Mesothelial cell of epicardium (in vitro differentiated cells): ENCODE results near the gene NEK8. TPM values are rescaled to one million over a fixed set of nuclear protein-coding genes. Genes with fewer than 3 reads are reported as not detected.
"Not testable (repeated sequence)": the region's sequence is repeated elsewhere in the genome, so short reads cannot be mapped to it uniquely, and the experiment has no call there.

Experiments used
- DNase-seq, 2 experiments: peaks; one replicate each; pipeline ENCODE4 v3.0.0; 2021; ENCODE audit warnings: low spot score in 2 of 2; ENCODE audit not compliant: unreplicated experiment in 2 of 2
- H3K27ac Mint-ChIP-seq: 2 replicates; pipeline ENCODE4 v1.8.0; 2021; ENCODE audit warnings: mixed read lengths
- H3K27me3 Mint-ChIP-seq: 2 replicates; pipeline ENCODE4 v1.8.0; 2021; ENCODE audit warnings: low read depth, mixed read lengths
- H3K36me3 Mint-ChIP-seq: 2 replicates; pipeline ENCODE4 v1.8.0; 2021; ENCODE audit warnings: mixed read lengths
- H3K4me1 Mint-ChIP-seq: 2 replicates; pipeline ENCODE4 v1.8.0; 2021; ENCODE audit warnings: mixed read lengths
- H3K4me3 Mint-ChIP-seq: 2 replicates; pipeline ENCODE4 v1.8.0; 2021; ENCODE audit warnings: mild to moderate bottlenecking, moderate library complexity, mixed read lengths
- H3K9me3 Mint-ChIP-seq: 2 replicates; pipeline ENCODE4 v1.8.0; 2021; ENCODE audit warnings: mixed read lengths
- total RNA-seq: library from RNA; stranded (reverse); gene quantifications from 3 replicates; pipeline ENCODE4 v1.2.1, GENCODE V29; 2021
- TF ChIP-seq, protein P1 (sequence below): fragments of 200-600 bp; sonication (generic); IDR thresholded peaks from one replicate; pipeline ENCODE4 v1.5.0; 2021; ENCODE audit warnings: antibody characterized with exemption; ENCODE audit not compliant: unreplicated experiment

NEK8 gene
- total RNA-seq, 1 donor from 2014 or later, result 7.6 TPM

- Mint-ChIP-seq H3K27ac (no peak overlapping the region), H3K36me3 (no peaks in the 10 kb centered on the region)
Measured at GRCh38 chr17:28733346-28733745, 4.8 kb downstream of the NEK8 start.

GRCh38 chr17:28734712-28735241 is 6.2 kb downstream of the NEK8 start:
- no peak overlapping the region for H3K27ac Mint-ChIP-seq
- no peak for DNase-seq
- H3K9me3 Mint-ChIP-seq, result no peaks in the 10 kb centered on the region
- H3K4me3 Mint-ChIP-seq, result no peak overlapping the region
- H3K4me1 Mint-ChIP-seq, result peaks cover 6% of the 10 kb centered on the region
- TF ChIP-seq, protein P1, sequence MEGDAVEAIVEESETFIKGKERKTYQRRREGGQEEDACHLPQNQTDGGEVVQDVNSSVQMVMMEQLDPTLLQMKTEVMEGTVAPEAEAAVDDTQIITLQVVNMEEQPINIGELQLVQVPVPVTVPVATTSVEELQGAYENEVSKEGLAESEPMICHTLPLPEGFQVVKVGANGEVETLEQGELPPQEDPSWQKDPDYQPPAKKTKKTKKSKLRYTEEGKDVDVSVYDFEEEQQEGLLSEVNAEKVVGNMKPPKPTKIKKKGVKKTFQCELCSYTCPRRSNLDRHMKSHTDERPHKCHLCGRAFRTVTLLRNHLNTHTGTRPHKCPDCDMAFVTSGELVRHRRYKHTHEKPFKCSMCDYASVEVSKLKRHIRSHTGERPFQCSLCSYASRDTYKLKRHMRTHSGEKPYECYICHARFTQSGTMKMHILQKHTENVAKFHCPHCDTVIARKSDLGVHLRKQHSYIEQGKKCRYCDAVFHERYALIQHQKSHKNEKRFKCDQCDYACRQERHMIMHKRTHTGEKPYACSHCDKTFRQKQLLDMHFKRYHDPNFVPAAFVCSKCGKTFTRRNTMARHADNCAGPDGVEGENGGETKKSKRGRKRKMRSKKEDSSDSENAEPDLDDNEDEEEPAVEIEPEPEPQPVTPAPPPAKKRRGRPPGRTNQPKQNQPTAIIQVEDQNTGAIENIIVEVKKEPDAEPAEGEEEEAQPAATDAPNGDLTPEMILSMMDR, result no peak
- H3K27me3 Mint-ChIP-seq, result no peaks in the 10 kb centered on the region
- no peaks in the 10 kb centered on the region for H3K36me3 Mint-ChIP-seq

More at GRCh38 chr17:28733346-28733745, 4.8 kb downstream of the NEK8 start:
- no peak for DNase-seq
- Mint-ChIP-seq H3K4me1 (peaks cover 3% of the 10 kb centered on the region), H3K27me3 (no peaks in the 10 kb centered on the region), H3K4me3 (no peak overlapping the region), H3K9me3 (no peaks in the 10 kb centered on the region)
- TF ChIP-seq, protein P1, result no peak

DNA sequence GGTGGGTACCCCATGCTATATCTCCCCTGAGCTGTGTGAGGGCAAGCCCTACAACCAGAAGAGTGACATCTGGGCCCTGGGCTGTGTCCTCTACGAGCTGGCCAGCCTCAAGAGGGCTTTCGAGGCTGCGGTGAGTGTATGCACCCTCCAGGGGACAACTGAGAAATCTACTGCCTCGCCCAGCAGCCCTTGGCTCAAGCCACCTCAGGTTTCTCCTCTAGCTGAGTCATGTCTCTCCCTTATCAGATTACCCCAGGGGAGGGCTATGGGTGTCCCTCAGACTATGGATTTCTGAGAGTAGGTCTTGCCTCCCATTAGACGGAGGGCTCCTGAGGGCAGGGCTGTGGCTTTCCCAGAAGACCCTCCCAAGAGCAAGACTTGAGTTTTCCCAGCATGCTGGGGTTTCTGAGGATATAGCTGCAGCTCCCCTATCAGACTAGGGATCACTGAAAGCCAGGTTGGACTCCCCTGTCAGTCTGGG is 6.7 kb downstream of the NEK8 start:
- no peak for DNase-seq
- H3K4me1 Mint-ChIP-seq, result peaks cover 6% of the 10 kb centered on the region
- H3K27ac Mint-ChIP-seq, result no peak overlapping the region
- no peaks in the 10 kb centered on the region for H3K27me3 Mint-ChIP-seq
- H3K9me3 Mint-ChIP-seq, result no peaks in the 10 kb centered on the region
- H3K36me3 Mint-ChIP-seq, result no peaks in the 10 kb centered on the region
- TF ChIP-seq, protein P1, result no peak
- H3K4me3 Mint-ChIP-seq, result no peak overlapping the region

DNA sequence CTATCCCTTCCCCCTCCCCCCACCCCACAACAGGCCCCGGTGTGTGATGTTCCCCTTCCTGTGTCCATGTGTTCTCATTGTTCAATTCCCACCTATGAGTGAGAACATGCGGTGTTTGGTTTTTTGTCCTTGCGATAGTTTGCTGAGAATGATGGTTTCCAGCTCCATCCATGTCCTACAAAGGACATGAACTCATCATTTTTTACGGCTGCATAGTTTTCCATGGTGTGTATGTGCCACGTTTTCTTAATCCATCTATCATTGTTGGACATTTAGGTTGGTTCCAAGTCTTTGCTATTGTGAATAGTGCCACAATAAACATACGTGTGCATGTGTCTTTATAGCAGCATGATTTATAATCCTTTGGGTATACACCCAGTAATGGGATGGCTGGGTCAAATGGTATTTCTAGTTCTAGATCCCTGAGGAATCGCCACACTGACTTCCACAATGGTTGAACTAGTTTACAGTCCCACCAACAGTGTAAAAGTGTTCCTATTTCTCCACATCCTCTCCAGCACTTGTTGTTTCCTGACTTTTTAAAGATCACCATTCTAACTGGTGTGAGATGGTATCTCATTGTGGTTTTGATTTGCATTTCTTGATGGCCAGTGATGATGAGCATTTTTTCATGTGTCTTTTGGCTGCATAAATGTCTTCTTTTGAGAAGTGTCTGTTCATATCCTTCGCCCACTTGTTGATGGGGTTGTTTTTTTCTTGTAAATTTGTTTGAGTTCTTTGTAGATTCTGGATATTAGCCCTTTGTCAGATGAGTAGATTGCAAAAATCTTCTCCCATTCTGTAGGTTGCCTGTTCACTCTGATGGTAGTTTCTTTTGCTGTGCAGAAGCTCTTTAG is 7.6 kb downstream of the NEK8 start:
- not testable (repeated sequence) for DNase-seq, H3K4me1 Mint-ChIP-seq, H3K27ac Mint-ChIP-seq, H3K4me3 Mint-ChIP-seq, H3K27me3 Mint-ChIP-seq, H3K9me3 Mint-ChIP-seq, H3K36me3 Mint-ChIP-seq

DNA sequence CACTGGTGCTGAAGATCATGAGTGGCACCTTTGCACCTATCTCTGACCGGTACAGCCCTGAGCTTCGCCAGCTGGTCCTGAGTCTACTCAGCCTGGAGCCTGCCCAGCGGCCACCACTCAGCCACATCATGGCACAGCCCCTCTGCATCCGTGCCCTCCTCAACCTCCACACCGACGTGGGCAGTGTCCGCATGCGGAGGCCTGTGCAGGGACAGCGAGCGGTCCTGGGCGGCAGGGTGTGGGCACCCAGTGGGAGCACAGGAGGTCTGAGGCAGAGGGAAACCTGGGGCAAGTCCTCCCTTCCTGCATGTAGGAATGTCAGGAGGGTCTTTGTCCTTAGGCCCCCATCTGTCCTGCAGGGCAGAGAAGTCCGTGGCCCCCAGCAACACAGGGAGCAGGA is 8.7 kb downstream of the NEK8 start:
- H3K9me3 Mint-ChIP-seq, result no peaks in the 10 kb centered on the region
- H3K27me3 Mint-ChIP-seq, result no peaks in the 10 kb centered on the region
- TF ChIP-seq, protein P1, result no peak
- H3K27ac Mint-ChIP-seq, result no peak overlapping the region
- no peak overlapping the region for H3K4me3 Mint-ChIP-seq
- no peaks in the 10 kb centered on the region for H3K36me3 Mint-ChIP-seq
- H3K4me1 Mint-ChIP-seq, result peaks cover 6% of the 10 kb centered on the region
- DNase-seq, result no peak
